WI38 (cell line): ENCODE data around the gene MBD3L2B.

Source experiments
- H3K4me3 ChIP-seq: 2 replicates; pipeline ENCODE4 v1.5.1; 2011; ENCODE audit warnings: low read depth, mild to moderate bottlenecking, control low read depth, low read length
- CTCF ChIP-seq: IDR thresholded peaks from 2 replicates; pipeline ENCODE4 v1.5.1; 2012; ENCODE audit warnings: low read depth, mild to moderate bottlenecking, control low read depth, low read length

Gene MBD3L2B

GRCh38 chr19:6999933-7000332 lies 21.3 kb downstream of the MBD3L2B start:
- H3K4me3 ChIP-seq = no peak overlapping the region
- no peak for TF ChIP-seq CTCF

- no peak for TF ChIP-seq CTCF
These were observed 23.4 kb downstream of the MBD3L2B start for GRCh38 chr19:6997679-6998445.

DNA sequence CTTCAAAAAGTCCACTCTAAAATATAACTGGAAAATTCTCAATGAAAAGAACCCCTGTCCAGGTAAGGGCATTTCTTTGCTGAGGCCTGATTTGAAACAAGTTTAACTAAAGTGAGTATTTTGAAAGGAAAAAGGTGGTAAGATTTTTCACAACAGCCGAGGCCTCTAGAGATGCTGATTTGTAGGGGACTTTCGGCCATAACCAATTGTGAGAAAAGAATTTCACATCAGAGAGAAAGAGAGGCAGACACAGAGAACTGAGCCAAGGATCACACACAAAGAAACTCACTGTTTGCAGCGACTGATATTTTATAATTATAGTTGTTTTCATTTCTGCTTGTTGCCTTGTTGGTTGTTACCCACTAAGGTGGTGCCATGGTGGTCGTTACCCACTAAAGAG lies 24.4 kb downstream of the MBD3L2B start:
- no peak overlapping the region for H3K4me3 ChIP-seq
- no peak for TF ChIP-seq CTCF

More at GRCh38 chr19:6997679-6998445, 23.4 kb downstream of the MBD3L2B start:
- H3K4me3 ChIP-seq = no peak overlapping the region

- H3K4me3 ChIP-seq = no peak overlapping the region
- TF ChIP-seq CTCF = no peak
These were observed 26.2 kb downstream of the MBD3L2B start for GRCh38 chr19:6995054-6995453.

DNA sequence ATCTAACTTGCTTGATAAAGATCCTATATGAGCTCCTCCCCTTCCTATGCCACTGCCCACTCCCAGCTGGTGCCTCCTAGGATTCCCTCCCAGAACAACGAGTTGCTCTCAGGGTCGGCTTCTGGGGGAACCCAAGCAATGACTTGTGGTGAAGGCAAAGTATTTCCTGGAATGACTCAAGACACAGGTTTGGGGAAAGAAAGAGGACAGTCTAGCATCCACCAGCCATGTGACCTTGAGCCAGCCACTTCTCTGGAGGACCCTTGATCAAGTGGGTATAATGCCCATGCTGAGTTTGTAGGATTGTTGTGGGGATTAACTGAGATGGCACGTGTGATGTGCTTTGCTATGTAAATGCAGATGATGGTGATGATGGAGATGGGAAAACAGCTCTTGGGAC lies 33.0 kb downstream of the MBD3L2B start:
- no peak for TF ChIP-seq CTCF

DNA sequence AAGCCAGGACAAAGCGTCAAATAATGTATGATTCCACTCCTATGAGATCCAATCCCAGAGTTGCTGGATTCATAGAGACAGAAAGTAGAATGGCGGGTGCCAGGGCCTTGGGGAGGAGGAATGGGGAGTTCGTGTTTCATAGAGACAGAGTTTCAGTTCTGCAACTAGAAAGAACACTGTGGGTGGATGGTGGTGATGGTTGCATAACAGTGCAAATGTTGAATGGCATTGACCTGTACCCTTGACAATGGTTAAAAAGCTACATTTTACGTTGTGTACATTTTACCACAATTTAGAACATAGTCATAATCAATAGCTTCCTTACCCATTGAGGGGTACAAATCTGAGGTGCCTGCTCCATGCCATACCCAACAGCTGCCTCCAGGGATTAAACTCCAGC lies 33.4 kb downstream of the MBD3L2B start:
- TF ChIP-seq CTCF = no peak
- no peak overlapping the region for H3K4me3 ChIP-seq

More for the DNA sequence above, 33.0 kb downstream of the MBD3L2B start:
- H3K4me3 ChIP-seq = no peak overlapping the region

GRCh38 chr19:6983448-6983847 lies 37.8 kb downstream of the MBD3L2B start:
- TF ChIP-seq CTCF = no peak
- H3K4me3 ChIP-seq = no peak overlapping the region
